ENCODE data around the gene ABTB2. TPM values are rescaled to one million over a fixed set of nuclear protein-coding genes. Genes with fewer than 3 reads are reported as not detected.
A peak's percentile ranks its signal among the peaks of the same experiment; 100 is the strongest.

Gene ABTB2
- total and polyA plus RNA-seq, 10 of the 15 experiments (the other 5 are each of a cell fraction or from before 2014, with no cell fraction given): 0.13 to 2.1 (median 0.72) TPM

DNA sequence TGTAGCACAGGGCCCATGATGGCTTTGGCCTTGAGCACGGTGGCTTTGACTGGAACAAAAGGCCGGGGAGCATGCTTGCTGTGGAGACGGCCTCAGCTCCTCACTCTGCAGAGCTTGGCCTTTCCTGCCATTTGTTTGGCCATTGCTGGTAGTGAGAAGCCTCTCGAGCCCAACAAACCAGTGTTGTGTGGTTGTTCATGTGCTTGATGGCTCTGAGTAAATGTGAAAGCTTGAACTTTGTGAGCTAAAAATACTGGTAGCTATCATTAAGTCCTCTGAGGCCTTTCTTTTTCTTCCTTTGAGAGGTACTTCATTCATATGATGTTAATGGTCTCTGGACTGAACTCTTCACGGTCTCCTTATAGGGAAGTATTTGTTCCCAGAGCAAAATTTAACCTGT lies 212.7 kb downstream of the ABTB2 start (continued):
- no peak for TF ChIP-seq MLLT1 (IDR thresholded peaks at IDR 0.05)
- TF ChIP-seq TBL1XR1 (IDR thresholded peaks at IDR 0.05; ENCODE audit: low read depth, low read length): peak; percentile 56; the same call in 1 of the 2 replicates
- 0 out of 4 replicates have a peak, but pooled peaks of 1 of the 2 experiments have one; percentile 40 for TF ChIP-seq EP300 (IDR thresholded peaks at IDR 0.05; ENCODE audit: borderline replicate concordance in 1 of 2, control insufficient read depth in 1 of 2, low read depth in 2 of 2, low read length in 2 of 2)
- no peak for TF ChIP-seq TCF3 (IDR thresholded peaks at IDR 0.05; ENCODE audit: borderline replicate concordance, insufficient read depth, low read depth, low read length)
- peak; percentile 44; the same call in 1 of the 2 replicates for TF ChIP-seq MTA2 (IDR thresholded peaks at IDR 0.05; ENCODE audit: low read depth)
- TF ChIP-seq SMC3 (IDR thresholded peaks at IDR 0.05; ENCODE audit: borderline replicate concordance, low read length): 0 out of 2 replicates have a peak, but pooled peaks have one; percentile 14
- TF ChIP-seq, protein P1, sequence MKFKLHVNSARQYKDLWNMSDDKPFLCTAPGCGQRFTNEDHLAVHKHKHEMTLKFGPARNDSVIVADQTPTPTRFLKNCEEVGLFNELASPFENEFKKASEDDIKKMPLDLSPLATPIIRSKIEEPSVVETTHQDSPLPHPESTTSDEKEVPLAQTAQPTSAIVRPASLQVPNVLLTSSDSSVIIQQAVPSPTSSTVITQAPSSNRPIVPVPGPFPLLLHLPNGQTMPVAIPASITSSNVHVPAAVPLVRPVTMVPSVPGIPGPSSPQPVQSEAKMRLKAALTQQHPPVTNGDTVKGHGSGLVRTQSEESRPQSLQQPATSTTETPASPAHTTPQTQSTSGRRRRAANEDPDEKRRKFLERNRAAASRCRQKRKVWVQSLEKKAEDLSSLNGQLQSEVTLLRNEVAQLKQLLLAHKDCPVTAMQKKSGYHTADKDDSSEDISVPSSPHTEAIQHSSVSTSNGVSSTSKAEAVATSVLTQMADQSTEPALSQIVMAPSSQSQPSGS (IDR thresholded peaks at IDR 0.05; ENCODE audit: low read length): 0 out of 2 replicates have a peak, but pooled peaks have one; percentile 59
- peak; percentile 52; the same call in 1 of the 2 replicates for TF ChIP-seq ZNF592 (IDR thresholded peaks at IDR 0.05)
- 0 out of 2 replicates have a peak, but pooled peaks have one; percentile 17 for TF ChIP-seq BCL11A (IDR thresholded peaks at IDR 0.05; ENCODE audit: low read depth, low read length)
- no peak for TF ChIP-seq SPI1 (IDR thresholded peaks at IDR 0.05; ENCODE audit: borderline replicate concordance, insufficient read depth, low read depth, low read length)
- TF ChIP-seq, protein P2, sequence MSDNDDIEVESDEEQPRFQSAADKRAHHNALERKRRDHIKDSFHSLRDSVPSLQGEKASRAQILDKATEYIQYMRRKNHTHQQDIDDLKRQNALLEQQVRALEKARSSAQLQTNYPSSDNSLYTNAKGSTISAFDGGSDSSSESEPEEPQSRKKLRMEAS (IDR thresholded peaks at IDR 0.05; ENCODE audit: low read depth, low read length): peak; percentile 41; the same call in 1 of the 2 replicates
- TF ChIP-seq ZNF217 (IDR thresholded peaks at IDR 0.05): no peak
- TF ChIP-seq MEF2B (IDR thresholded peaks at IDR 0.05; ENCODE audit: partially characterized antibody, poor library complexity, severe bottlenecking): peak; percentile 80
- TF ChIP-seq JUND (IDR thresholded peaks at IDR 0.05; ENCODE audit: low read depth, low read length): peak; percentile 57; the same call in 1 of the 2 replicates
